GM18508 (cell line): Measurements from ENCODE around the gene ARHGDIG.

ENCODE experiments used
- ATAC-seq: cut with Tn5 transposase; IDR thresholded peaks from one replicate; pipeline ENCODE4 v1.9.1; 2021; ENCODE audit warnings: moderate number of reproducible peaks; ENCODE audit not compliant: insufficient read depth, unreplicated experiment

The ARHGDIG gene

DNA sequence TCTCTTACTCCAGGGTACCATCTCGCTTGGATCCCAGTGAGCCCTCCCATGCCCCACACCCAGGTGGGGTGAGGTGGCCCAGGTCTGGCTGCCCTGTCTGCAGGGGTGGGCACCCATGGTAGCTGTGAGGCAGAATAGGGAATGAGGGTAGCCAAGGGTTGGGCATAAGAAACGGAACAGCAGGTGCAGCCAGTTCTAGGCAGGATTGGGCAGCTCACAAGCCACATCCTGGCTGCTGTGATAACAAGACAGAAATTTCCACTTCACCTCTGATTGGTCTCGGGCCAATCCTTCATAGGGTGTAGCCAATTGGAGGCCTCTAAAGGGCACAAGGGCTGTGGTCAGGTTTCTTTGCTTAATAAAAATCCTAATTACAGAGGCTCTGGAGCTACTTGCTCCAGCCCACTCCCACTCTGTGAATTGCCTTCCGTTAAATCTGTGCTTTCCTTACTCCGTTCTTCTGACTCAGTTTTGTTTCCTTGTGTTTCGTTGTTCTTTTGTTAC lies 1.5 kb upstream of the ARHGDIG start:
- ATAC-seq = no peak

- no peak for ATAC-seq
Measured at GRCh38 chr16:279531-279930, 860 bp upstream of the ARHGDIG start.

- no peak for ATAC-seq
Measured at GRCh38 chr16:280005-280460, 358 bp upstream of the ARHGDIG start.

DNA sequence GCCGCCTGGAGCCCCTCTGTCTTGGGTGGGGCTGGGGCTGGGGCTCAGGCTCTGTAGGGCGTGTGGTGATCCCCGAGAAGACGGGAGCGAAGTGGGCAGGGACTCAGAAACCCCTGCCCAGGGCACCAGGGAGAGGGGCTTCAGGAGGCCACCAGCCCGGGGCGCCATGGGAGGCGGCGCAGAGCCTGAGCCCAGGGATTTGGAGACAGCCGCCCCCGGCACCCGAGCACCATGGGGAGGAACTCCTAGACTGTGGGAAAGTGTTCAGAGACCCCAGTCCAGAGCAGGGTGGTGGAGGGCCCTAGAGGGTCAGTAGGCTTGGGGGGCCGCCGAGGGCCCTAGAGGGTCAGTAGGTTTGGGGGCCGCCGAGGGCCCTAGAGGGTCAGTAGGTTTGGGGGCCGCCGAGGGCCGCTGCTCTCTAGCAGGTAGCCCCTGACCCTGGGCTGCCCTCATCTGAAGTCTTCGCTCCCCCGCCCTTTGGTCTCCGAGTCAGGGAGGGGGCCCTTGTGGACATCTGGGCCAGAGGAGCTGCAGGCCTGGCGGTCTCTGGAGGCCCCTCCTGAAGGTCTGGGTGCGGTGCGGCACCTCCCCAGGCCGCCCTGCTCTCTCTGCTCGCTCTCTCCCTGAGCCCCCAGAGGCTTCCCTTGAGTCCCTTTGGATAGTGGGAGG lies 734 bp downstream of the ARHGDIG start:
- ATAC-seq = no peak

DNA sequence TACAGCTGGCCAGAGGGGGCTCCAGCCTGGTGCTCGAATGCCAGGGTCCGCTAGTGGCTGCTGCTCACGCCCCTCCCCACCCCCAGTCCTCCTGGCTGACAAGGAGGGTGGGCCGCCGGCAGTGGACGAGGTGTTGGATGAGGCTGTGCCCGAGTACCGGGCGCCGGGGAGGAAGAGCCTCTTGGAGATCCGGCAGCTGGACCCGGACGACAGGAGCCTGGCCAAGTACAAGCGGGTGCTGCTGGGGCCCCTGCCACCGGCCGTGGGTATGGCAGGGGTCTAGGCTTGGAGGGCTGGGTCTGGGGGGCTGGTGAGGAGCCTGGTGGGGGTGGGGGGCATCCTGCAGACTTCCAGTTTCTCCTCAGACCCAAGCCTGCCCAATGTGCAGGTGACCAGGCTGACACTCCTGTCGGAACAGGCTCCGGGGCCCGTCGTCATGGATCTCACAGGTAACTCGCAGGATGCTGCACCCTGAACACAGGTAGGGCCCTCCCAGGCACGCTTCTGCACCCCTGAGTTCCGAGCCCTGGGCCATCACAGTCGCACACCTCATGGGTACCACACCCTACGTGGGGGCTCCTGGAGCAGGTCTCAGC lies 1.4 kb downstream of the ARHGDIG start:
- ATAC-seq = no peak

DNA sequence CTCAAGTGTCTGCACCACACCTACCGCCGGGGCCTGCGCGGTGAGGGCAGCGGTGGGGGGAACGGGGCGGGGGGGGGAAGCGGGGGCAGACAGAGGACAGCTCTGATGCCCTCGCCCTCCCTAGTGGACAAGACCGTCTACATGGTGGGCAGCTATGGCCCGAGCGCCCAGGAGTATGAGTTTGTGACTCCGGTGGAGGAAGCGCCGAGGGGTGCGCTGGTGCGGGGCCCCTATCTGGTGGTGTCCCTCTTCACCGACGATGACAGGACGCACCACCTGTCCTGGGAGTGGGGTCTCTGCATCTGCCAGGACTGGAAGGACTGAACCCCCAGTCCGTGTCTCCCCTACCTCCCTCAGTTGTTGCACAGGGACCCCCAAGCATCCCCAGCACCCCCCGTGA lies 2.1 kb downstream of the ARHGDIG start:
- ATAC-seq = no peak

DNA sequence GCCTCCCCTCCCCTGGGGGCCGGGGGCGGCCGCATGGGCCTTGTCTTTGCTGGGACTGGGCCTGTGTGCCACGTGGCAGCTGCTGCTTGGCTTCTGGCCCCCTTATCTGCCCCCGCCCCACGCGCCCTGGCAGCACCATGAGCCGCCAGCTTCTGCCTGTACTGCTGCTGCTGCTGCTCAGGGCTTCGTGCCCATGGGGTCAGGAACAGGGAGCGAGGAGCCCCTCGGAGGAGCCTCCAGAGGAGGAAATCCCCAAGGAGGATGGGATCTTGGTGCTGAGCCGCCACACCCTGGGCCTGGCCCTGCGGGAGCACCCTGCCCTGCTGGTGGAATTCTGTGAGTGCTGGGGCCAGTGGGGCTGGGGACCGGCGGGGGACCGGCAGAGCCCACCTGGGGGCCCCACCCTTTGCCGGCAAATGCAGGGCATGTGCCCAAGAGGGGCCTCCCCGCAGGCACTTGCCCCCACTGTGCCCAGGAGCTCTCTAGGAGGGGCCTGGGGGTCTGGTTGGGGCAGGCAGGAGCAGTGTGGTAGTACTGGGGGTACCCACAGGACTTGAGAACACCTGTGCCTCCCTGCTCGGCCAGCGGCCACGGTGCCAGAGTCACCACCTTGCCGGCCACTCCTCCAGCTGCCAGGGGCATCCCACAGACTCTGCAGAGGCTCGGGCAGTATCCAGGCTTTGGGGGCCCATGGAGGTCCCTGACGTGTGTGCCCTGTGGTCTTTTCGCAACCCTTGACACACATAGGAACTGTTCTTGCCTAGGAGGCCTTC lies 2.8 kb downstream of the ARHGDIG start, which contains the start of gene PDIA2:
Gene PDIA2 (plus strand): TSS at position 132 of the 773 bp plus-strand sequence. CDS start 6 bp downstream, at position 138.
- no peak for ATAC-seq

DNA sequence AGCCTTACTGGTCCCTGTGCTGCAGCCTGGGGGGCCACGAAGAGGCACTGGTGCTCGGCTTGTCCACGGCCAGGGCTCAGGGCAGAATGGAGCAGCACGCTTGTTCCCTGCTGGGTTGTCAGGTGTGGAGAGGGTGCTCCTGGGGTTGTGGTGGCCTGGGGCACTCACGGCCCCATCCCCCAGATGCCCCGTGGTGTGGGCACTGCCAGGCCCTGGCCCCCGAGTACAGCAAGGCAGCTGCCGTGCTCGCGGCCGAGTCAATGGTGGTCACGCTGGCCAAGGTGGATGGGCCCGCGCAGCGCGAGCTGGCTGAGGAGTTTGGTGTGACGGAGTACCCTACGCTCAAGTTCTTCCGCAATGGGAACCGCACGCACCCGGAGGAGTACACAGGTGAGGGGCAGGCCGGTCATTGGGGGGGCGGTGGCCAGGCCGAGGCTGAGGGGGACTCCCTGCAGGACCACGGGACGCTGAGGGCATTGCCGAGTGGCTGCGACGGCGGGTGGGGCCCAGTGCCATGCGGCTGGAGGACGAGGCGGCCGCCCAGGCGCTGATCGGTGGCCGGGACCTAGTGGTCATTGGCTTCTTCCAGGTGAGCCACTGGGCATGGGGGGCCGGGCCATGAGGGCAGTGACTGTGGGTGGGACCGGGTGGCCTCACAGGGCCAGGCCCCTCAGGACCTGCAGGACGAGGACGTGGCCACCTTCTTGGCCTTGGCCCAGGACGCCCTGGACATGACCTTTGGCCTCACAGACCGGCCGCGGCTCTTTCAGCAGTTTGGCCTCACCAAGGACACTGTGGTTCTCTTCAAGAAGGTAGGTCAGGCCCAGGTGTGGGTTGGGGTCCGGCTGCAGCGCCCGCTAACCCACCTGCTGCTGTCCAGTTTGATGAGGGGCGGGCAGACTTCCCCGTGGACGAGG lies 4.1 kb downstream of the ARHGDIG start:
- ATAC-seq = no peak

DNA sequence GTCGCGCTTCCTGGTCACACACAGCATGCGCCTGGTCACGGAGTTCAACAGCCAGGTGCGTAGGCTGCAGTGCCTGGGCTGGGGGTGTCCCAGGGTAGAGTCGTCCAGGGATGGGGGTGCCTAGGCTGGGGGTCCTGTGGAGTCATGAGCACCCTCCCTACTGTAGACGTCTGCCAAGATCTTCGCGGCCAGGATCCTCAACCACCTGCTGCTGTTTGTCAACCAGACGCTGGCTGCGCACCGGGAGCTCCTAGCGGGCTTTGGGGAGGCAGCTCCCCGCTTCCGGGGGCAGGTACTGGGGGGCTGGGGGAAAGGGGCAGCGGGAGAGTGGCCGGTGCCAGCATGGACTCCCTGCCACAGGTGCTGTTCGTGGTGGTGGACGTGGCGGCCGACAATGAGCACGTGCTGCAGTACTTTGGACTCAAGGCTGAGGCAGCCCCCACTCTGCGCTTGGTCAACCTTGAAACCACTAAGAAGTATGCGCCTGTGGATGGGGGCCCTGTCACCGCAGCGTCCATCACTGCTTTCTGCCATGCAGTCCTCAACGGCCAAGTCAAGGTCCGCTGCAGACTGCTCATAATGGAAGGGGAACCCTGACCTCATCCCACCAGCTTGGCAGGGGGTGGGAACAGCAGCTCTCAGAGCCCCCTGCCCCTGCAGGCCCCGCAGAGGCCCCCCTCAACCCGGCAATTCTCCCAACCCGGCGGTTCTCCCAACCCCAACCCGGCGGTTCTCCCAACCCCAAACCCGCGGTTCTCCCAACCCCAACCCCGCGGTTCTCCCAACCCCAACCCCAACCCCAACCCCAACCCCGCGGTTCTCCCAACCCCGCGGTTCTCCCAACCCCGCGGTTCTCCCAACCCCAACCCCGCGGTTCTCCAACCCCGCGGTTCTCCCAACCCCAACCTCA lies 5.0 kb downstream of the ARHGDIG start:
- no peak for ATAC-seq

- ATAC-seq = no peak
Measured at GRCh38 chr16:286491-287297, 6.3 kb downstream of the ARHGDIG start.

DNA sequence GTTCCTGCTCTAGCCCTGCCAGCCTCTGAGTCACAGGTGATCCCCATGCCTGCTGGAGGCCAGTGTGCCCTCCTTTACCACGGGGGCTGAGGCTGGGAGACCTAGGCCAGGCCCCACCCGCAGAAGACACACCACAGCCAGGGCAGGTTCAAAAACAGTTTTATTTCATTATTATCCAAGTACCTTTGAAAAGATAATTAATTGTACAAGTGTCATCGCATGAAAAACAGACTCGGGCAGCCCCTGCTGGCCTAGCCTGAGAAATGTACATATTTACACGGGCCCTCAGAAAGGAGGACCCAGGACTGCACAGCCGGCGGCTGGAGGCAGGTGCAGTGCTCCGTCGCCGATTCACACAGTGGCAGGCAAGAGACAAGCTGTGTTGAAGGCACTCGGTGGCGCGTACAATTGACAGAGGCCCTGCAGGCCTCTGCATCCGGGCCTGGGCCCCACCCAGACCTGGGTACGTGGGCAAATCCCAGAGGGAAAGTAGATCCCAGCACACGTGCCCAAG lies 7.0 kb downstream of the ARHGDIG start:
- no peak for ATAC-seq

DNA sequence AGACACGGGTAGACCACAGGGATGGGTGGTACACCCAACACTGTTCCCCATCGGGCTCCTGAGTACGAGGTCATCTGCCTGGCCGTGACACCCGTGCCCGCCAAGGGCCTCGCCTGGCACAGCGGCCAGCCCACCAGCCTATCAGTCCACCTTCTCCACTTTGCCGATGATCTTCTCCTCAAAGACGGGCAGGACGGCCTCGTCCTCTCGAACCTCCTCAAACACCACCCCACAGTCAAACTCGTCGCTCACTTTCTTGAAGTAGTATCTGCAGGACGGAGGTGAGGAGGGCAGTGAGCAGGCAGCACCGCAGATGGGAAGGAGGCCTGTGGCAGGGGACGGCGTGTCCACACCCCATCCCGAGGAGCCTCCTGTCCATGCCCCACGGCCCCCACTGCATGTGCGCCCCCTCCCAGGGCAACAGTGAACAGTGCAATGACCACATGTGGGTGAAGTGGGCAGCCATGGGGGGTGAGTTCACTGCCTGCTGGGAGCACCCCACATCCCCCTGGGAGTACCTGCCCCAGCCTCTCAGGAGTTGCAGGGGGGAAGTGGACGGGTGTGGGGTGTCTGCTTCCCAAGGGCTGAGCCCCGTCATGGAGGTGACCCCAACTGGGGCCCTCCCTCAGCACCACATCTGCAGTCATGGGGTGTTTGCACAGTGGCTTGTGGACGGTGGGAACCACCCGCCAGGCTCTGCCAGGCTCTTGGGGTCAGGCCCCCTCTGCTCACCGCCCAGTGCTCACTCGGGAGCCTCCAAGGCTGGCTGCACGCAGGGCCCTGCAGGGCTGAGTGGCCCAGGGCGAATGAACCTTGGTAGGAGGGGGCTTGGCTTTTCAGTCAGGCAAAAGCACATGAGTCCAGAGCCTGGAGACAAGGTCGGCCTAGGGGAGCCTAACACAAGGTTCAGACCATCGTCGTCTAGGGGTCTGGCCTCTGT lies 7.9 kb downstream of the ARHGDIG start:
- ATAC-seq = no peak

- ATAC-seq = no peak
Measured at GRCh38 chr16:289395-289997, 9.1 kb downstream of the ARHGDIG start.

DNA sequence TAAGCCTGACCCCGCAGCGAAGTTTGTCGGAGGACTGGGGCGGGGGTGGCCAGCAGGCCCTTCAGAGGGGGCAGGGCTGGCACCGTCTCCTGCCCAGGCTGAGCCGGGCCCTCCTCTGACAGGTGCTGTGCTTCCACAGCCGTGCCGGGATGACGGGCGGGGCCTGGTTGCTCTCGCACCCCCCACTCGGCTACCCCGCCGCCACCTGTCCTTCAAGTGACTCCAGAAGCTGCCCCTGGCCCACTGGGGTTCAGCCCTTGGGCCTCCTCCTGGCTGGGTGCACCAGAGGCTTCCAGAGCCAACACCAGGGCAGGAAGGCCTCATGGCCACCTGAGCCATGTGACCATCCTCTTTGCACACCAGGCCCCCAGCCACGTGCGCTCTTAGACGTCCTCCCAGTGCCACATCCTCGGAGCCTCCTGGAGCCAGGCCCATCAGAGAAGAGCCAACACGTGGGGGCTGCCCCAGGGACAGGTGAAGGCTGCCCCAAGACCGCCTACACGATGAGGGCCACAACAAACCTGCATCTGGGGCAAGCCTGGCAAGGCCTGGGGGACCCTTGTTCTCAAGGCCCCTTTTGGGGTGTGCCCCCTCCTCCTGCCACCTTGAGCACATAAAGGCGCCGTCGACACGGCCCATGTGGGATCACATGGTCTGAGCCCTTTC lies 9.8 kb downstream of the ARHGDIG start:
- ATAC-seq = no peak

DNA sequence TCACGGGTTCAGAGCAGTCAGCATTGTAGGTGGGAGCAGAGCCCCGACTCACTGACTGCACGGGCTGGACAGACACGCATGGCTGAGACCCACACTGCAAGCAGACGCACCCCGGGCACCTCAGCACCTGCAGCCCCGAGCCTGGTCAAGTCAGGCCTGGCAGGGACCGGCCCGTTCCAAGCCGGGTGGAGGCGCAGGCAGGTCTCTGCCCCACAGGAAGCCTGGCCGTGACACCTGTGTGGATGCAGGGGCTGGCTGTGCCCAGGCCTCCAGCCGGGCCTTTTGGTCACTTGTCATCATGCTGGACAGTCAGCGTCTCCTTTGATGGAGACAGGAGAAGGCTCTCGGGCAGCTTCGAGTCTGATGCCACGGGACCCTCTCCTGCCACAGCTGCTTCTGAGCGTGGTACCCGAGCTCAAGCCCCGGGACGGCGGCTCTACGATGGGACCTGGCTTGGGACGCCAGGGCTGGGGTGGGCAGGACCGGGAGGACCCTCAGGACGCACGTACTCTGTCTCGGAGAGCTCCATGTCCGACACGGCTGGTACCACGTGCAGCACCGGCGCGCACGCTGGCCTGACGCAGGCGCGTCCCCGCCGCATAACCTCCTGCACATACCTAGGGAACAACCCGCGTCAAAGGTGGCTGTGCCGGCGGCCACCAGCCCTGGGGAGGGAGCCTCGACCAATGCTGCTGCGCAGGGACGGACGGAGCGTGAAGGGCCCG lies 10.5 kb downstream of the ARHGDIG start:
- ATAC-seq = no peak
